ENCODE measurements around the gene EHHADH.

EHHADH gene

DNA sequence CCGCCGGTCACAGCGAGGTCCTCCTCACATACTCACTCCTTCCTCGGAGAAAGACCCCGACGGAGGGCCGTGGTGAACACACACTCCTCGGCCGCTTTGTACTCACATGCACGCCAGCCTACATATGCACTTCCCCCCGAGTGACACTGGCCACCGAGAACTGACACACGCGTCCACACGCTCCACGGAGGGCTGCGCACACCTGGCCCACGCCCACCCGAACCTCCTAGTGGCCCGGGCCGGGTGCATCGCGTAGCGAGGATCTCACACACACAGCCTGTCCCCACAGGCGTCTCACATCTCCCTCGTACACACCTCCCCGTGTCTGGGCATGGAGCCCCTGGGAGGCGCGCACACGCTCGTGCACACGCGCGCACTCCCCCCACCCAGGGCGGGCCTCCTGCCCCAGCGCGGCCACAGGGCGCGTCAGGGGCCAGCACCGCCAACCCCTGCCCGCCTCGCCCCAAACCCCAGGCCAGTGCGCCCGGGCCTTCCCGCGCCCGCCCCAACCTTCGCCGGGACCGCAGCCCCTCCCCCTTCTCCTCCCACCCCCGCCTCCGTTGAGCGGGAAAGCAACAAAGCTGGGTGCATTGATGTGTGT is 100.6 kb downstream of the EHHADH start:
- TF ChIP-seq FOXP2 (optimal IDR thresholded peaks at IDR 0.05; ENCODE audit: control extremely low read depth, extremely low read length, insufficient read depth) (no peak), EZH2 (IDR thresholded peaks at IDR 0.05) (no peak), POLR2AphosphoS5 (IDR thresholded peaks at IDR 0.05; ENCODE audit: borderline replicate concordance, low read depth, low read length) (no peak)
- Histone ChIP-seq H3K27ac (no peak overlapping the region), H3K36me3 (ENCODE audit: insufficient read depth, low read length) (no peaks in the 10 kb centered on the region), H3K9me3 (ENCODE audit: low read depth, low read length) (no peaks in the 10 kb centered on the region), H3K4me3 (peak overlapping the region; percentile 82), H3K9ac (ENCODE audit: insufficient read length) (peak overlapping the region; percentile 52)
- no peak for DNase-seq (ENCODE audit: low read depth, low spot score)

DNA sequence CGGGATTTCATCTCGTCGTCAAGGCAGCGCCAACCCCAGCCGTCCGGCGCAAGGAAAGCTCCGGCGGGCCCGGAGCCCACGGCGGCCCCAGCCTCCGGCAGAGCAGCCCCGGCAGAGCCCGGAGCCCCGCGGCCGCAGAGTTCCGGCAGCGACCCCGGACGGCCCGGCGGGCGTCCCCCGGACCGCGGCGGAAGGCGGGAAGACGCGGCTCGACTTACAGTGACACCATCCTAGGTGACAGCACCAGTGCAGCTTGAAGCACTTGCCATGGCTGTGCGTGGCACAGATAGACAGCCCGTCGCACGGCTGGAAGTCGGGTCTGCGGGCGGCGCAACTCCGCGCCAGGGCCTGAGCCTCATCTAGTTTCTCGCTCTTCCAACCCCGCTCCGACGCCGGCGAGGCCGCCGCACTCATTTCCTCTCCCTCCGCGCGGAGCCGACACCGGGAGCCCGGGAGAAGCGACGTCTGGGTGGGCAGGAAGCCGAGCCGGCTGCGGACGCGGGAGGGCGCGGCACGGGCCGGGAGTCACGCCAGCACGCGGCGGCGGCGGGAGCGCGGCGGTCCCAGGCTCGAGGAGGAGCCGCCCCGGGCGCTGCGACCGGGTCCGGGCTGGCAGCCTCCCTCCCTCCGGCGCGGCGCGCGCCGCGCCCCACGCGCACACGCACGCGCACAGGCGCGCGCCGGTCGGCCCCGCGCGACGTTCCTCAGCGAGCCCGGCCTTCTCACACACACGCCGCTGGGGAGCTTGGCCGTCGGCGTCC is 101.3 kb downstream of the EHHADH start, which contains the start of gene C3orf70:
C3orf70 (minus strand) TSS at position 651 of the 761 bp plus-strand sequence; CDS start at position 414, 237 bp downstream.
- Histone ChIP-seq H3K9me3 (ENCODE audit: low read depth, low read length) (no peaks in the 10 kb centered on the region), H3K36me3 (ENCODE audit: insufficient read depth, low read length) (no peaks in the 10 kb centered on the region), H3K9ac (ENCODE audit: insufficient read length) (peak within 1 kb of the TSS; percentile 75), H3K27ac (peak within 1 kb of the TSS; percentile 55; the same call in 1 of the 2 replicates), H3K4me3 (peak within 1 kb of the TSS; percentile 82)
- 0 out of 2 replicates have a peak, but pooled peaks have one; percentile 3 for TF ChIP-seq POLR2AphosphoS5 (IDR thresholded peaks at IDR 0.05; ENCODE audit: borderline replicate concordance, low read depth, low read length)
- TF ChIP-seq FOXP2 (optimal IDR thresholded peaks at IDR 0.05; ENCODE audit: control extremely low read depth, extremely low read length, insufficient read depth) = no peak
- DNase-seq (ENCODE audit: low read depth, low spot score) = no peak

DNA sequence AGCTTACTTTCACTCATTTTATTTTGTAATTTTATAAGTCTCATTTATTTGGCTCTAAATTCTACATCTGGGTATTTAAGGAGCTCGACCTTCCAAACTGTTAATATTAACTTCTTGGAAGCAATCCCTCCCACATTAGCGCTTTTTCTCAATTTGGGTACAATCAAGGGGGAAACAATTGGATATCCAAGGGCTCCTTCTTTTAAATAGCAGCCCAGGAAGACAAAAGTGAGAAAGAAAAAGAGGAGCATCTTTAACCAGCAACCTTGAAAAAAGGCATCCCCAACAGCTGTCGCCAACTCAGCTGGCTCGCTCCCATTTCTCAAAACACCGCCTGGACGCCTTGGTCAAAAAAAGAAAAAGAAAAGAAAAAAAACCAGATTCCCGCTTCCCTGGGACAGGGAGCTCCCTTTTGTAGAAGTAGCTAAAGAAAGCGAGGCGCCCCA is 101.9 kb downstream of the EHHADH start:
- no peaks in the 10 kb centered on the region for H3K36me3 ChIP-seq (ENCODE audit: insufficient read depth, low read length)
- TF ChIP-seq FOXP2 (optimal IDR thresholded peaks at IDR 0.05; ENCODE audit: control extremely low read depth, extremely low read length, insufficient read depth) (no peak), EZH2 (IDR thresholded peaks at IDR 0.05) (no peak), POLR2AphosphoS5 (IDR thresholded peaks at IDR 0.05; ENCODE audit: borderline replicate concordance, low read depth, low read length) (no peak)
- H3K9ac ChIP-seq (ENCODE audit: insufficient read length) = peak overlapping the region; percentile 75
- peak overlapping the region; percentile 82 for H3K4me3 ChIP-seq
- H3K9me3 ChIP-seq (ENCODE audit: low read depth, low read length) = no peaks in the 10 kb centered on the region
- H3K27ac ChIP-seq = no peak overlapping the region
- DNase-seq (ENCODE audit: low read depth, low spot score) = no peak

DNA sequence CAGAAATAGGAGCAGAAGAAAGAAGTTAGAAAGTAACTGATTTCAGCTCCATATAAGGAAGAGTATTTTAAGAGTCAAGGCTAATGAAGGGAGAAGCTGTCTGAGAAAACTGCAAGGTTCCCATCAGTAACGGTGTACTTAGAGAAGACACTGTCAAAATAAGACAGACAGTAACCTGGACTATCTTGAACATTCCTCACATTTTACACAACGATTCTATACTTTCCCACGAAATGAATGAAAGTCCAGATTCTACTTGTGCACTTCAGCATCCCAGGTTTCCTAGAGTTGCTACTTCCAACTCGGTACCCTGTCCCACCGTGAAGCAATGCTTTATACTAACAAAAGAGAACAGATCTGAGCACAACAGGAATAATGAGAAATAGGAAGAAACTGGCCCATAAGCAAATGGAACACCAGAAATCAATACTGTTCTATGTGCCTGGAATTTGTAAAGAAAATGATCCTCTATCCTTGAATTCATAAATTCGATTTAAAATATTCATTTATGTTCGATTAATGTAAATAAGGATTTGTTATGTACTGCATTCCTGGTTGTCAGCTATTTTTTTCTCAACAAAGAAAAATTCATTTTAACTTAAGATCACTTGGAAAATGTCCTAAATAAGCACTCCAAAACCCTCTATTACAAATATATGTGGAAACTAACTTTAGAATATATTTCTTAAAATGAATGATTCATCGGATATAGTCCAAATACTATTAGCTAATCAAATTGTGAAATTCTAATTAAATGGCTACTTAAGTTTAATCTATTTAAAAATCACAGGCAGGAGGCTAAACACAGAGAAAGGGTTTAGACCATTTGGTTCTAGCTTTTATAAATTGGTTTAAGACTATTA is 102.5 kb downstream of the EHHADH start:
- H3K27ac ChIP-seq = no peak overlapping the region
- DNase-seq (ENCODE audit: low read depth, low spot score) = no peak
- H3K4me3 ChIP-seq = peak overlapping the region; percentile 82
- no peaks in the 10 kb centered on the region for H3K9me3 ChIP-seq (ENCODE audit: low read depth, low read length)
- no peak for TF ChIP-seq POLR2AphosphoS5 (IDR thresholded peaks at IDR 0.05; ENCODE audit: borderline replicate concordance, low read depth, low read length)
- no peak for TF ChIP-seq EZH2 (IDR thresholded peaks at IDR 0.05)
- no peak for TF ChIP-seq FOXP2 (optimal IDR thresholded peaks at IDR 0.05; ENCODE audit: control extremely low read depth, extremely low read length, insufficient read depth)
- H3K9ac ChIP-seq (ENCODE audit: insufficient read length) = peak overlapping the region; percentile 75
- no peaks in the 10 kb centered on the region for H3K36me3 ChIP-seq (ENCODE audit: insufficient read depth, low read length)

DNA sequence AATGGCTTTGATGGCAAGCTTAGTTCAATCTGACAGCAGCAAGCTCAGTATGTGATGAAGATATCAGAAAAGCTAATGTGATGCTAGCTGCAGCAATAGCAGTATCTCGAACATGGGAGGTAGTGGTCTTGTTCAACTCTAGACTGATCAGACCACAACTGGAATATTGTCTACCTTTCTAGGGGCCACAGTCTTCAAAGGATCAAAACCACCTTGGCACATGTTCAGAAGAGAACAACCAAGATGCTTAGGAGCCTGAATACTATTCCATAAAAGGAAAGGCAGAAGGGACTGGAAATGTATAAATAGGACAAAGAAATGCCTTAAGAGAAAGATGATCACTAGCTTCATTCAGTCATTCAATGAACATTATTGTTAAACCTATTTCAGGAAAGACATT is 103.3 kb downstream of the EHHADH start:
- H3K9me3 ChIP-seq (ENCODE audit: low read depth, low read length) = no peaks in the 10 kb centered on the region
- no peak overlapping the region for H3K27ac ChIP-seq
- peak overlapping the region; percentile 82; the same call in 1 of the 2 replicates for H3K4me3 ChIP-seq
- no peaks in the 10 kb centered on the region for H3K36me3 ChIP-seq (ENCODE audit: insufficient read depth, low read length)
- H3K9ac ChIP-seq (ENCODE audit: insufficient read length) = no peak overlapping the region
- no peak for DNase-seq (ENCODE audit: low read depth, low spot score)
- no peak for TF ChIP-seq POLR2AphosphoS5 (IDR thresholded peaks at IDR 0.05; ENCODE audit: borderline replicate concordance, low read depth, low read length)
- TF ChIP-seq FOXP2 (optimal IDR thresholded peaks at IDR 0.05; ENCODE audit: control extremely low read depth, extremely low read length, insufficient read depth) = no peak
- no peak for TF ChIP-seq EZH2 (IDR thresholded peaks at IDR 0.05)

DNA sequence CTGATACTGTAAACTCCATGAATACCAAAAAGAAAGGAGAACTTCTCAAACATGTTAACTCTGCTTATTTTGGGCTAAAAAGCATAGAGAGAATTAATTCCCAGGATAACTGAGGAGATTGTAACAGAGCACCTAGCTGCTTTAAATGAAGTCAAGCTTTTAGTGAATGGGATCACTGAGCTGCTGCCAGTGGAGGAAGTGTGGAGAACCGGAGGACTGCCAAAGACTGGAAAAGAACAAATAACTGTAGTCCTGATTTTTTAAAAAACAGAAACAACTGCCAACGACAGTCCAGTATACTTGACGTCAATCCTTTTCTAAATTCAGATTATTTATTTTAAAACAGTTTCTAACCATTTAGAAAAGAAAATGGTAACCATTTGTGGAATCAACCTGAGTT is 104.3 kb downstream of the EHHADH start:
- no peak overlapping the region for H3K27ac ChIP-seq
- H3K36me3 ChIP-seq (ENCODE audit: insufficient read depth, low read length) = no peaks in the 10 kb centered on the region
- no peak overlapping the region for H3K9ac ChIP-seq (ENCODE audit: insufficient read length)
- TF ChIP-seq POLR2AphosphoS5 (IDR thresholded peaks at IDR 0.05; ENCODE audit: borderline replicate concordance, low read depth, low read length) (no peak), FOXP2 (optimal IDR thresholded peaks at IDR 0.05; ENCODE audit: control extremely low read depth, extremely low read length, insufficient read depth) (no peak), EZH2 (IDR thresholded peaks at IDR 0.05) (no peak)
- no peaks in the 10 kb centered on the region for H3K9me3 ChIP-seq (ENCODE audit: low read depth, low read length)
- H3K4me3 ChIP-seq = no peak overlapping the region
- no peak for DNase-seq (ENCODE audit: low read depth, low spot score)

DNA sequence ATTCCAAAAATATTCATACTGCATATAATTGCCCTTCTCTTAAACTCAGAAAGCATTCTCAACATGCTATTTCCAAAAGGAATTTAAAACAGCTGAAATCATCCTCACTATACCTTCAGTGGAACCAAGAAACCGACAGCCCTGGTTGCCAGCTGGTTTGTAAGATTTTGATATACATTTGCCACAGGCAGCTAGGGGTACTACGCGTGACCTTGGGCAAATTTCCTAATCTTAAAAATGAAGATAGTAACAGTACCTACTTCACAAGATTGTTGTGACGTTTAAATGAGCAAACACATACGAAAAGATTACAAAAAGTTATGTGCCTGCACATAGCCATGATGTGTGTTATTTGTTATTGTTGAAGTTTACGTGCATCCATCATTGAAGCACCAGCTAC is 108.3 kb downstream of the EHHADH start:
- Histone ChIP-seq H3K27ac (no peak overlapping the region), H3K9ac (ENCODE audit: insufficient read length) (no peak overlapping the region), H3K9me3 (ENCODE audit: low read depth, low read length) (no peaks in the 10 kb centered on the region), H3K36me3 (ENCODE audit: insufficient read depth, low read length) (no peaks in the 10 kb centered on the region), H3K4me3 (no peak overlapping the region)
- TF ChIP-seq FOXP2 (optimal IDR thresholded peaks at IDR 0.05; ENCODE audit: control extremely low read depth, extremely low read length, insufficient read depth) (no peak), EZH2 (IDR thresholded peaks at IDR 0.05) (no peak), POLR2AphosphoS5 (IDR thresholded peaks at IDR 0.05; ENCODE audit: borderline replicate concordance, low read depth, low read length) (no peak)
- no peak for DNase-seq (ENCODE audit: low read depth, low spot score)

DNA sequence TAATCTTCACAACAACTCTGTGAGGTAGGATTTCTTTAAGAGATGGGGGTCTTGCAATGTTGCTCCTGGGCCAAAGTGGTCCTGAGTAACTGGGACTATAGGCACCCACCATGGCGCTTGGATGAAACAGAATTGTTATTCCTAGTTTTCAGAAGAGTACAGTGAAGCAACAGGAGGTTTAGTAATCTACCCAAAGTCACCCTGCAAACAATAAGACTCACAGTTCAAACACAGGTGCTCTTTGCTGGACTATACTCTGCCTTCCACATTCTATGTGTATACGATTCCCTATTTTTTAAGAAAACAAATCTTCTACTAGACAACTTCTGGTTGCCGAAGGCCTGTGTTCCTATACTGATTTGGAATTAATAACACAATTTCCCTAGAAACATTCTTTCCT is 109.1 kb downstream of the EHHADH start:
- Histone ChIP-seq H3K9ac (ENCODE audit: insufficient read length) (no peak overlapping the region), H3K36me3 (ENCODE audit: insufficient read depth, low read length) (no peaks in the 10 kb centered on the region), H3K4me3 (no peak overlapping the region), H3K27ac (no peak overlapping the region), H3K9me3 (ENCODE audit: low read depth, low read length) (no peaks in the 10 kb centered on the region)
- TF ChIP-seq FOXP2 (optimal IDR thresholded peaks at IDR 0.05; ENCODE audit: control extremely low read depth, extremely low read length, insufficient read depth) = no peak
- TF ChIP-seq EZH2 (IDR thresholded peaks at IDR 0.05) = no peak
- TF ChIP-seq POLR2AphosphoS5 (IDR thresholded peaks at IDR 0.05; ENCODE audit: borderline replicate concordance, low read depth, low read length) = no peak
- no peak for DNase-seq (ENCODE audit: low read depth, low spot score)

All from SK-N-MC (cell line).